ENCODE results near the gene SGMS2.
A peak's percentile ranks its signal among the peaks of the same experiment; 100 is the strongest.

Gene SGMS2

GRCh38 chr4:107854356-107855022 is 29.8 kb downstream of the SGMS2 start:
- H3K4me1 ChIP-seq (ENCODE audit: insufficient read depth, low read length), result peaks cover 18% of the 10 kb centered on the region
- 96% methylated on average over 3 of the region's 3 CpGs for WGBS
- no peak overlapping the region for H3K27ac ChIP-seq (ENCODE audit: low read depth, low read length)
- no peak overlapping the region for H3K9ac ChIP-seq (ENCODE audit: low read depth, low read length)
- no peaks in the 10 kb centered on the region for H3K9me3 ChIP-seq (ENCODE audit: insufficient read depth, low read depth, low read length)
- H3K36me3 ChIP-seq (ENCODE audit: insufficient read depth, low read length), result no peaks in the 10 kb centered on the region
- no peaks in the 10 kb centered on the region for H3K27me3 ChIP-seq (ENCODE audit: insufficient read depth, low read length)
- no peak overlapping the region for H3K4me3 ChIP-seq (ENCODE audit: low read length)

GRCh38 chr4:107855723-107856122 is 31.0 kb downstream of the SGMS2 start:
- H3K4me1 ChIP-seq (ENCODE audit: insufficient read depth, low read length), result peaks cover 18% of the 10 kb centered on the region
- H3K9me3 ChIP-seq (ENCODE audit: insufficient read depth, low read depth, low read length), result no peaks in the 10 kb centered on the region
- H3K4me3 ChIP-seq (ENCODE audit: low read length), result no peak overlapping the region
- WGBS, result 91% methylated on average over 3 of the region's 3 CpGs
- no peaks in the 10 kb centered on the region for H3K27me3 ChIP-seq (ENCODE audit: insufficient read depth, low read length)
- no peaks in the 10 kb centered on the region for H3K36me3 ChIP-seq (ENCODE audit: insufficient read depth, low read length)
- H3K9ac ChIP-seq (ENCODE audit: low read depth, low read length), result no peak overlapping the region
- no peak overlapping the region for H3K27ac ChIP-seq (ENCODE audit: low read depth, low read length)

GRCh38 chr4:107856901-107857300 is 32.2 kb downstream of the SGMS2 start:
- no peaks in the 10 kb centered on the region for H3K36me3 ChIP-seq (ENCODE audit: insufficient read depth, low read length)
- no peaks in the 10 kb centered on the region for H3K27me3 ChIP-seq (ENCODE audit: insufficient read depth, low read length)
- no peak overlapping the region for H3K4me3 ChIP-seq (ENCODE audit: low read length)
- H3K27ac ChIP-seq (ENCODE audit: low read depth, low read length), result no peak overlapping the region
- H3K9ac ChIP-seq (ENCODE audit: low read depth, low read length), result no peak overlapping the region
- no CpG with 5 or more reads among the region's 1 CpG for WGBS
- H3K9me3 ChIP-seq (ENCODE audit: insufficient read depth, low read depth, low read length), result no peaks in the 10 kb centered on the region
- peaks cover 19% of the 10 kb centered on the region for H3K4me1 ChIP-seq (ENCODE audit: insufficient read depth, low read length)

- Histone ChIP-seq H3K36me3 (ENCODE audit: insufficient read depth, low read length) (no peaks in the 10 kb centered on the region), H3K9ac (ENCODE audit: low read depth, low read length) (no peak overlapping the region), H3K9me3 (ENCODE audit: insufficient read depth, low read depth, low read length) (no peaks in the 10 kb centered on the region), H3K27ac (ENCODE audit: low read depth, low read length) (no peak overlapping the region; the same call in 1 of the 2 replicates), H3K27me3 (ENCODE audit: insufficient read depth, low read length) (no peaks in the 10 kb centered on the region), H3K4me1 (ENCODE audit: insufficient read depth, low read length) (peaks cover 27% of the 10 kb centered on the region), H3K4me3 (ENCODE audit: low read length) (no peak overlapping the region)
- WGBS, result 53% methylated on average over 4 of the region's 4 CpGs
Measured at GRCh38 chr4:107857741-107858140, 33.0 kb downstream of the SGMS2 start.

GRCh38 chr4:107858158-107858742 is 33.5 kb downstream of the SGMS2 start:
- Histone ChIP-seq H3K27ac (ENCODE audit: low read depth, low read length) (no peak overlapping the region; the same call in 1 of the 2 replicates), H3K27me3 (ENCODE audit: insufficient read depth, low read length) (no peaks in the 10 kb centered on the region), H3K9me3 (ENCODE audit: insufficient read depth, low read depth, low read length) (no peaks in the 10 kb centered on the region), H3K4me3 (ENCODE audit: low read length) (no peak overlapping the region), H3K9ac (ENCODE audit: low read depth, low read length) (no peak overlapping the region), H3K36me3 (ENCODE audit: insufficient read depth, low read length) (no peaks in the 10 kb centered on the region), H3K4me1 (ENCODE audit: insufficient read depth, low read length) (peaks cover 29% of the 10 kb centered on the region)
- WGBS, result 69% methylated on average over 3 of the region's 3 CpGs

- no peak overlapping the region for H3K4me3 ChIP-seq (ENCODE audit: low read length)
- H3K9ac ChIP-seq (ENCODE audit: low read depth, low read length), result no peak overlapping the region
- peaks cover 27% of the 10 kb centered on the region for H3K4me1 ChIP-seq (ENCODE audit: insufficient read depth, low read length)
- H3K9me3 ChIP-seq (ENCODE audit: insufficient read depth, low read depth, low read length), result no peaks in the 10 kb centered on the region
- no peaks in the 10 kb centered on the region for H3K36me3 ChIP-seq (ENCODE audit: insufficient read depth, low read length)
- H3K27me3 ChIP-seq (ENCODE audit: insufficient read depth, low read length), result no peaks in the 10 kb centered on the region
- H3K27ac ChIP-seq (ENCODE audit: low read depth, low read length), result no peak overlapping the region
- WGBS, result 89% methylated on average over 5 of the region's 5 CpGs
Measured at GRCh38 chr4:107862658-107863057, 37.9 kb downstream of the SGMS2 start.

- Histone ChIP-seq H3K4me1 (ENCODE audit: insufficient read depth, low read length) (peaks cover 19% of the 10 kb centered on the region), H3K27me3 (ENCODE audit: insufficient read depth, low read length) (no peaks in the 10 kb centered on the region), H3K4me3 (ENCODE audit: low read length) (no peak overlapping the region), H3K9ac (ENCODE audit: low read depth, low read length) (no peak overlapping the region), H3K36me3 (ENCODE audit: insufficient read depth, low read length) (no peaks in the 10 kb centered on the region), H3K9me3 (ENCODE audit: insufficient read depth, low read depth, low read length) (no peaks in the 10 kb centered on the region), H3K27ac (ENCODE audit: low read depth, low read length) (no peak overlapping the region)
- 97% methylated on average over 2 of the region's 2 CpGs for WGBS
Measured at GRCh38 chr4:107863416-107863815, 38.7 kb downstream of the SGMS2 start.

- Histone ChIP-seq H3K27ac (ENCODE audit: low read depth, low read length) (no peak overlapping the region), H3K9me3 (ENCODE audit: insufficient read depth, low read depth, low read length) (no peaks in the 10 kb centered on the region), H3K4me1 (ENCODE audit: insufficient read depth, low read length) (peaks cover 14% of the 10 kb centered on the region; the same call in 1 of the 2 replicates), H3K4me3 (ENCODE audit: low read length) (no peak overlapping the region), H3K27me3 (ENCODE audit: insufficient read depth, low read length) (no peaks in the 10 kb centered on the region), H3K36me3 (ENCODE audit: insufficient read depth, low read length) (no peaks in the 10 kb centered on the region), H3K9ac (ENCODE audit: low read depth, low read length) (no peak overlapping the region)
- WGBS, result 90% methylated on average over 2 of the region's 2 CpGs
Measured at GRCh38 chr4:107863850-107864371, 39.2 kb downstream of the SGMS2 start.

GRCh38 chr4:107866726-107867125 is 42.0 kb downstream of the SGMS2 start:
- Histone ChIP-seq H3K9ac (ENCODE audit: low read depth, low read length) (no peak overlapping the region), H3K9me3 (ENCODE audit: insufficient read depth, low read depth, low read length) (no peaks in the 10 kb centered on the region), H3K4me1 (ENCODE audit: insufficient read depth, low read length) (peaks cover 12% of the 10 kb centered on the region; the same call in 1 of the 2 replicates), H3K27me3 (ENCODE audit: insufficient read depth, low read length) (no peaks in the 10 kb centered on the region), H3K36me3 (ENCODE audit: insufficient read depth, low read length) (no peaks in the 10 kb centered on the region), H3K27ac (ENCODE audit: low read depth, low read length) (no peak overlapping the region), H3K4me3 (ENCODE audit: low read length) (no peak overlapping the region)
- no CpG with 5 or more reads among the region's 1 CpG for WGBS

- Histone ChIP-seq H3K4me1 (ENCODE audit: insufficient read depth, low read length) (no peaks in the 10 kb centered on the region; the same call in 1 of the 2 replicates), H3K4me3 (ENCODE audit: low read length) (no peak overlapping the region), H3K9me3 (ENCODE audit: insufficient read depth, low read depth, low read length) (no peaks in the 10 kb centered on the region), H3K9ac (ENCODE audit: low read depth, low read length) (no peak overlapping the region), H3K27me3 (ENCODE audit: insufficient read depth, low read length) (no peaks in the 10 kb centered on the region), H3K27ac (ENCODE audit: low read depth, low read length) (0 out of 2 replicates have a peak overlapping the region, but pooled peaks have one; percentile 7), H3K36me3 (ENCODE audit: insufficient read depth, low read length) (no peaks in the 10 kb centered on the region)
- 97% methylated on average over 6 of the region's 6 CpGs for WGBS
Measured at GRCh38 chr4:107870236-107870635, 45.5 kb downstream of the SGMS2 start.

GRCh38 chr4:107870916-107871786 is 46.4 kb downstream of the SGMS2 start:
- H3K4me3 ChIP-seq (ENCODE audit: low read length), result no peak overlapping the region
- H3K27me3 ChIP-seq (ENCODE audit: insufficient read depth, low read length), result no peaks in the 10 kb centered on the region
- H3K36me3 ChIP-seq (ENCODE audit: insufficient read depth, low read length), result no peaks in the 10 kb centered on the region
- H3K9me3 ChIP-seq (ENCODE audit: insufficient read depth, low read depth, low read length), result no peaks in the 10 kb centered on the region
- no peak overlapping the region for H3K27ac ChIP-seq (ENCODE audit: low read depth, low read length)
- H3K9ac ChIP-seq (ENCODE audit: low read depth, low read length), result no peak overlapping the region
- H3K4me1 ChIP-seq (ENCODE audit: insufficient read depth, low read length), result no peaks in the 10 kb centered on the region; the same call in 1 of the 2 replicates
- WGBS, result 100% methylated on average over 5 of the region's 8 CpGs

All from HUES64 (cell line).